Testis (tissue), 2 donors: Measurements from ENCODE around the gene MNX1.

Experiments
- POLR2A ChIP-seq: fragments of 450-650 bp; IDR thresholded peaks from one replicate; pipeline ENCODE4 v1.6.1; 2017; ENCODE audit warnings: antibody characterized with exemption, mild to moderate bottlenecking, moderate library complexity
- TF ChIP-seq, protein P1 (sequence below), 3 experiments: fragments of 450-650 bp in 2 of 3; fragments of 200-600 bp in 1 of 3; sonication (generic) in 1 of 3; IDR thresholded peaks; one replicate each; pipeline ENCODE4 v1.5.1; 2016 to 2019; ENCODE audit warnings: antibody characterized with exemption in 3 of 3, mild to moderate bottlenecking in 2 of 3, moderate library complexity in 1 of 3

DNA sequence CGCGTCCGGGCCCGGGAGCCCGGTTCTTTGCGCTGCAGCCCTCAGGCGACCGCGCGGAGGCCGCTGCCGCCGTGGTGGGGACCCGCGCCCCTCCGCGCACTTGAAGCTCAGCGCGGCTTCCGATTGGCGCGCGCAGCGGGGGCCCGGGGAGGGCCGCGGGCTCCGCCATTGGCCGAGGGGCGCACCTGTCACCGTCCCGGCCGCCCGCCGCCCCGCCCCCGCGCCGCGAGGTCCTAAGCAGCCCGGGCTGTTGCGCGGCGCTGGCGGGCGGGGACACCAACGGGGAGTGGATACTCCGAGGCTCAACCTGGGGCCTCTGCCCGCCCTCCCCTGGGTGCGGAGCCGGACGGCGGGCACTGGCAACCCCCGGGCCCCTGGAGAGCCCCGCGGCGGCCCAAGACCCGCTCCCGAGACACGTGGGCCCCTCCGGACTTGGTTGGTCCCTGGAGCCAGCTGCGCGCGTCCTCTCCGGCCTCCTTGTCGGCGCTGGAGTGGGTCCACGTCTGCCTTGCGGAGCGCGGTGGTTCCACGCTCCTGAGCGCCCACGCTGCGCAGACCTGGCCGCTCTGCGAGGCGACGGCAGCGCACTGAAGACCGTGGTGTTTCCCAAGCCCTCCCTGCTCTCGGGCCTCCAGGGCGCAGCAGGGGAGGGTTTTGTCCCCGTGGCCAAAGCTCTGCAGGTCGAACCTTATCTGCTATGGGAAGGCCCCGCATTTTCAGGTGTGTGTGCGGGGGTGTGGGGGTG, at the start of gene MNX1:
- TF ChIP-seq, protein P1, sequence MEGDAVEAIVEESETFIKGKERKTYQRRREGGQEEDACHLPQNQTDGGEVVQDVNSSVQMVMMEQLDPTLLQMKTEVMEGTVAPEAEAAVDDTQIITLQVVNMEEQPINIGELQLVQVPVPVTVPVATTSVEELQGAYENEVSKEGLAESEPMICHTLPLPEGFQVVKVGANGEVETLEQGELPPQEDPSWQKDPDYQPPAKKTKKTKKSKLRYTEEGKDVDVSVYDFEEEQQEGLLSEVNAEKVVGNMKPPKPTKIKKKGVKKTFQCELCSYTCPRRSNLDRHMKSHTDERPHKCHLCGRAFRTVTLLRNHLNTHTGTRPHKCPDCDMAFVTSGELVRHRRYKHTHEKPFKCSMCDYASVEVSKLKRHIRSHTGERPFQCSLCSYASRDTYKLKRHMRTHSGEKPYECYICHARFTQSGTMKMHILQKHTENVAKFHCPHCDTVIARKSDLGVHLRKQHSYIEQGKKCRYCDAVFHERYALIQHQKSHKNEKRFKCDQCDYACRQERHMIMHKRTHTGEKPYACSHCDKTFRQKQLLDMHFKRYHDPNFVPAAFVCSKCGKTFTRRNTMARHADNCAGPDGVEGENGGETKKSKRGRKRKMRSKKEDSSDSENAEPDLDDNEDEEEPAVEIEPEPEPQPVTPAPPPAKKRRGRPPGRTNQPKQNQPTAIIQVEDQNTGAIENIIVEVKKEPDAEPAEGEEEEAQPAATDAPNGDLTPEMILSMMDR (IDR thresholded peaks at IDR 0.05) = no peak
- no peak for TF ChIP-seq POLR2A
